ENCODE data around the gene CAMK2B.
"Not testable (repeated sequence)": the region's sequence is repeated elsewhere in the genome, so short reads cannot be mapped to it uniquely, and the experiment has no call there.

The CAMK2B gene

DNA sequence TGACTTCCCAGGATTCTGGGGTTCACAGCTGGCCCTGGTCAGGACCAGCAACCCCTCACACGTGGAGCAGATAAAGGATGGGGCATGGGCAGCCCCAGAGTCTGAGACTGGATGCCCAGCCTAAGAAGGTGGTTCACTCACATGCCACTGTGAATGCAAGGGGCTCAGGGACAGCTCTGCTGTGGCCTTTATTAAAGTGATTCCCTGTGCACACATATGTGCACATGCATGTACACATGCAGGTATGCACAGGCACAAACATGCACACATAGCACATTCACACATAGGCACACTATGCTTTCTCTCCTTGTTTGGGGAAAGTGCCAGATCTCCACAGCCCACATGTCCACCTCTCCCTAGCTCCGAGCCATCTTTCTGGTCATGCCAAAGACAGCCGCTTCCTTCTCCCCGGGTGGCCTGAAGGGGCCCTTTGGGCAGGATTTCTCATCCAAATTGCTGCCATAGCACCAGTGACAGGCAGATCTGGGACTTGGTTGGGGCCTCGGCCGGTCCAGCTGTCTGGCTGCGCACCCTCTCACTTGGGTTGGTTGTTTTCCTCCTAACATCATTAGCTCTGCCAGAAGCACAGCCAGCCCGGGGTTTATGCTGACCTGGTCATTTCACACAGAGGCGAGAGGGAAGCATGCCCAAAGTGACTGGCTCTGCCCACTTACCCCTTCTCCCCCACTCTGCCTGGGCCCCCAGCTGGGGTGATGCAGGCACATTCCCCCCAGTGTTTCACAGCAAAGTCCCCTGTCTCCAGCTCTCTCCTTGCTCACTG lies 137.6 kb downstream of the CAMK2B start:
- DNase-seq: no peak

DNA sequence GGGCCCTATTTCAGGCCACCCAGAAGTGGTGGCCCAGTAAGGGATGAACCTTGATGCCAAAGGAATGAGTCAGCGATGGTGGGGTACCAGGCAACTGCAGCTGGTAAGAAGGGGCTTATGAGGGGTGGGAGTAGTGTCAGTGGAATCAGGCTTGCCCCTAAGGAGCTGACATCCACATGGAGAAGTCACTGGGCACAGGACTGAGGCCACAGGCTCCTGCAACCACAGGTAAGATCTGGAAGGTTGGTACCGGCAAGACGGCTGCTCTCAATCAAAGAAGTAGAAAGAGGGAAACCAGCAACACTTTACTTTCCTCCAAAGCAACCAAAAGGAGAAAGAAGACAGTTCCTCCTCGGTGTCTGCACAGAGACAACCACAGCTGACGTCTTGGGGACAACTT lies 138.7 kb downstream of the CAMK2B start:
- DNase-seq: no peak

DNA sequence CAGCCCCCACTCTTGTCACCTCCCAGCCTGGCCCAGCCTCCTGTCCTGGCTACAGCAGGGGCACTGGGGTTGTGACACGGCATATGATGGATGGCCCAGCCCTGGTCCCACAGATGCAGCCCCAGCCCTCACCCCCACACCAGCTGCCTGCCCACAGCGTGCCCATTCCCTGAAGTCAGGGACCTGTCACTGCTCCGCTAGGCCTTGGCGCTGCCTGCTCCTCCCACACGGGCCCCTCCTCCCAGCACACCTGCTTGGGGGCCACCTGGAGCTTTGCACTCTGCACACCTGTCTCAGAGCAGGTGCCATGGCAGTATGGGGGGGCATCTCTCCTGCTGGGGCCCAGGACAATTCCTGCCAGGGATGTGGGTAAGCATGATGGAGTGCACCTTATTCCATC lies 139.7 kb downstream of the CAMK2B start:
- DNase-seq: no peak

DNA sequence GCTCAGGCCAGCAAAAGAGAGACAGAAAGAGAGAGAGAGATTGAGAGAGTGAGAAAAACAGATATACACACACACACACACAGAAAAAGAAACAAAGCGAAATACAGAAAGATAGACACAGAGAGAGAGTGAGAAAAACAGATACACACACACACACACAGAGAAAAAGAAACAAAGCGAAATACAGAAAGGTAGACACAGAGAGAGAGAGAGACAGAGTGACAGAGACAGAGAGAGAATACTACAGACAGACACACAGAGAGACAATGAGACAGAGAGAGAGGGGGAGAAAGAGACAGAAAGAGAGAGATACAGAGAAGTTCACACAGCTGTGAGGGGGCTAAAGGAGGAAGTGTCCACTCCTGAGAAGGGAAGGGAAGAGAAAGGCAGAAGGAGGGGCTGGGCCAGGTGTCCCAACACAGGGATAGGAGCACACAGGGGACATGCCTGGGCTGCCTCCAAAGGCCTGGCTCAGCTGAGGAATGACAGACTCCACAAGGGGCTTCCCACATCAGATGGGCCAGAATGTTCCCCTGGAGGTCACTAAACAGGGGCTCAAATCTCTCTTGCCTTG lies 140.4 kb downstream of the CAMK2B start:
- no peak for DNase-seq

DNA sequence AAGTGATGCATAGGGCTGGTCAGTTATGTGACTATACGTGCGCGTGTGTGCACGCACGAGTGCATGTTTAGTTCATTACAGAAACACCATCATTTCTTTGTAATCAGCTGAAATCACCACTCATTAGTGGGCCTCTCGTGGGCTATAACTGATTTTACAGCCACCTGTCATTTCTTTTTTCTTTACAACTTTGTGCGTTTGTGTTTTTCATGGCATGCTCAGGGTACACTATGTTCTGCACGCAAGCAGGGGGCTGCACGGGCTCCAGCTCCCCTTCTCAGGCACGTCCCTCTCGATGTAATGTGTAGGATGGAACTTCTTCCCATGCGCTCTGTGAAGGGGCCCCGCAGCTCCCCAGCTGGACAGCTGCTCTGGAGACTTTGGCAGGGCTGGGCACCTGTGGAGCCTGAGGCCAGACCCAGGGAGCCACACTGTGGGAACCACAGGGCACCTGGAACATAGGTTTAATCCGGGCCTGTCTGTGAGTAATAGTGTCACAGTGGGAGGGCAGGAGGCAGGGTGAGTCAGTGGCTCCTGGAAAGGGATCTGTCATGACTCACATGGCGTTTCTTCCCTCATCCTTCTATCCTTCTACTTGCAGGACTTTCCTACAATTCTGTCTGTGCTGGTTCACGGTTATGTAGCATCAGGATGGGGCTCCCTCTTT lies 141.1 kb downstream of the CAMK2B start:
- no peak for DNase-seq

DNA sequence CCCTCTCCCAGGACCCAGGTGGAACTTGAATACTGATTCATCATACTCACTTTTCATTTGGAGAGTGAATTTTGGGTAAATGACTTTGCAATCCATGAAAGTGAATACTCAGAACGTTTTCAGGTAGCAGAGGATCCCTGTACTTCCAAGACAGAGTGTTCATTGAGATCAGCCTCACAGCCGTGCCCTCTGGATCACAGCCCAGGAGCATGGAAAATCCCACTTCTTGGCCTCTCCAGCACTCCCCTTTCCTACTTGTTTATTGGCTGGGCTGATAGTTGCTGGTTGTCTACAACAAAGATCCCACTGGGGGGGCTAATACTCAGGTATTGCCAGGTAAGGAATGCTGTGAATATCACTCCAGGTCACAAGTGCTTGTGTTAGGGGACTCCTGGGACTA lies 142.0 kb downstream of the CAMK2B start:
- no peak for DNase-seq

DNA sequence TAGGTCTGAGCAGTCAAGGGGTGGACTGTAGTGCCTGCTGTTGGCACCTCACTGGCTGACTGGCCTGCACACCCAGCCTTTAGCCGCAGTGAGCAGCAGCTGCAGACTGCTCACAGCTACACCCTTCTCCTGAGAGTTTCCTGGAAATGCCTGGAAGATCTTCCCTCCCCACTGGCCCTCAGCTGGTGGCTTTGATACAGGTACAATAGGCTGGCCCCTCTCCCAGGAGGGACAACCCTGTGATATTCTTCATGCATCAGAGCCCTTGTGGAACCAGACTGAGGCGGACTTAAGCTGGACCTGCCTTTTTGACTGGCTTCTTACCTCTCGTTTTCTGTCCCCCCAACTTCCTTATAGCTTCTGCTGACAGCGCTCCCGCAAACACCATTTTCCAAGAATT lies 142.6 kb downstream of the CAMK2B start:
- DNase-seq: no peak

DNA sequence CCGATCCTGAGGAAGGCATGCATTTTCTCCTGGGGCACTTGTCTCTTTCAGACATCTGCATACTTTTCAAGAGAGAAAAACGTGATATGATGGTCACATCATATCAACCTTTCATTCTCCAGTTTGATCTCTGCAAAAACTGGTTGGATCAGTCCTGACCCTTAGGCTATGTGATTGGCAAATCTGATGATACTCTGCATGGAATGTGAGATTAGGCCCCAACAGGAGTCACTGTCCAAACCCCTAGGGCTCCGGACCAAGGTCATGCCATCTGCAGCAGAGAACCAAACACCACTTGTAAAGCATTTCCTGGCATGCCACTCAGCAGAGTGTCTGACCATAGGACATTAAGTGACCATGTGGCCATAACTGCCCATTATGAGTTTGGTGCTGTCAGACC lies 144.8 kb downstream of the CAMK2B start:
- no peak for DNase-seq

DNA sequence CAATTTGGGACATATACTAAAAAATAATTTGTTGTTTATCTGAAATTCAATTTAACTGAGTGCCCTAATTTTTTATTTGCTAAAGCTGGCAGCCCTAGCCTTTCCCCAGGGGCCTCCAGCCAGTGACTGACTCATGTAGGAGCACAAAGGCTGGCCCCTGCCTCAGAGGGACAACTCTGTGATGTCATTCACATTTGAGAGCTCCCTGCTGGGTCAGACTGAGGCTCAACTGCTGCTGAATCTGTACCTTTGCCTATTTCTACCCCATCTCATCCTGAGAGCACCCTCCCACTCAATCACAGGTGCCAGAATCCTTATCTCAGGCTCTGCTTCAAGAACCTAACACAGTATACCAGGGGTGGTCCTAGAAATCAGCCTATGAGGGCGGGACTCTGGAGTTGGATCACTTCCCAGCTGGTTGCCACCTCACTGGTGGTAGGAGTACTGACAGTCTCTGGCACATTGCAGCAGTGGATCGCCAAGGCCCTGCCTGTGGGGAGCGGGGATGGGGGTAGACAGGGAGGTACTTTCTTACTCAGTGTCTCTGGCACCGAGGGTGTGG lies 147.7 kb downstream of the CAMK2B start:
- peak; percentile 79 for DNase-seq

DNA sequence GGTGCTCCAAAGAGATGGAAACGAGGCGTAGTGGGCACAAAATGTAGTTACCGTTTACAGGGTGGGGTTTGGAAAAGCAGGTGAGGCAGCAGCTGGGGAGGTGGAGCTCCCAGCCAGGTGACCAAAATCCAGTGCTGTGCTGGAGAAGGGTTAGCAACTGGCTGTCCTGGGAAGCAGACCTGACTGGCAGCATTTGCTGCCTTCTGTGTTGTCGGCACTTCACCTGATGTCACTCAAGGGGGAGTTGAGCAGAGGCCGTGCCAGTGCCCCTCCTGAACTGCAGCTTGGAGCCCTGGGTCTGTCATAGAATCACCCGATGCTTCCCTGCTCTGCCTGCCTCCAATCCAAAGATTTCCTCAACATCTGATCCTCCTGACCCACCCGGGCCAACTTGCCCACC lies 148.9 kb downstream of the CAMK2B start:
- no peak for DNase-seq

DNA sequence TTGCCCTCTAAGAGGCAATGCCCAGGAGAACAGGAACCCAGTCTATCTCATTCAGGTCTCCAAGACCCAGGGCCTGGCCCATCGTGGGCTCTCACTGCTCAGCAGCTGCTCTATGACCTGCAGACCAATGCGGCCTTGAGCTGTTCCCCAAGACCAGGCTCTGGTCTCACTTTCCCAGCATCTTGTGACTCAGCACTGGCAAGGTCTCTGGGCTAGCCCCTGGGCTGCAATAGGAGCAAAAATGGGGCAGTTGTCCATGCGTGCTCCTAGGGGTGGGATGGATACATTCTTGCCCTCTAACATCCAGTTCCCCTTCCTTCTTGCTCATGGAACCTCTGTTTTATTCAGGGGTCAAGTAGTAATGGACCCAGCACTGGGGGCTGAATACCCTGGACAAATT lies 149.7 kb downstream of the CAMK2B start:
- no peak for DNase-seq

DNA sequence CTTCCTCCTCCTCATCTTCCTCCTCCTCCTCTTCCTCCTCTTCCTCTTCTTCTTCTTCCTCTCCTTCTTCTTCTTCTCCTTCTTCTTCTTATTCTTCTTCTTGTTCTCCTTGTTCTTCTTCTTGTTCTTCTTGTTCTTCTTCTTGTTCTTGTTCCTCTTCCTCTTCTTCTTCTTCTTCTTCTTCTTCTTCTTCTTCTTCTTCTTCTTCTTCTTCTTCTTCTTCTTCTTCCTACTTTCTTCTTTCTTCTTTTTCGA lies 150.8 kb downstream of the CAMK2B start:
- DNase-seq: not testable (repeated sequence)

DNA sequence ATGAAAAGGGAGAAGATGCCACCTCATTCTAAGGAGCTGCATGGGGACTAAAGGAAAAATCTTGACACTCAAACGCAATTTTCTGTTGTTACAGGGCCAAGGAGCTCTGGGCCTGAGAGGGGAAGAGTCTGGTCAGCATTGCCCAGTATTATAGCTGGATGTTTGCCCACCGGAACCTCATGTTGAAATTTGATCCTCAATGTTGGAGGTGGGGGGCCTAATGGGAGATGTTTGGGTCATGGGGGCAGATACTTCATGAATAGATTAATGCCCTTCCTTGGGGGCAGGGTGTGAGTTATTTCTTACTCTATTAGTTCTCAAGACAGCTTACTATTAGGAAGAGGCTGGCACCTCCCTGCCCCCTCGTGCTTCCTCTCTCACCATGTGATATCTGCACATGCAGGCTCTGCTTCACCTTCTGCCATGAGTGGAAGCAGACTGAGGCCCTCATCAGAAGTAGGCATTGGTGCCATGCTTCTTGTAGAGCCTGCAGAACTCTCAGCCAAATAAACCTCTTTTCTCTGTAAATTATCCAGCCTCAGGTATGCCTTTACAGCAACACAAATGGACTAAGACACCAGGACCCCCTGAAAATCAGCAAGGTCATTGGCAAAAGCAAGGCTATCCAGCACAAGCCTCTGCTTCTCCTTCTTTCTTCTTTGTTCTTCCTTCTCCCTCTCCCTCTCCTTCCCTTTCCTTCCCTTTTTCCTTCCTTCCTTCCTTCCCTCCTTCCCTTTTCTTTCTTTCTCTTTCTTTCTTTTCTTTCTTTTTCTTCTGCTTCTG lies 151.3 kb downstream of the CAMK2B start:
- no peak for DNase-seq

DNA sequence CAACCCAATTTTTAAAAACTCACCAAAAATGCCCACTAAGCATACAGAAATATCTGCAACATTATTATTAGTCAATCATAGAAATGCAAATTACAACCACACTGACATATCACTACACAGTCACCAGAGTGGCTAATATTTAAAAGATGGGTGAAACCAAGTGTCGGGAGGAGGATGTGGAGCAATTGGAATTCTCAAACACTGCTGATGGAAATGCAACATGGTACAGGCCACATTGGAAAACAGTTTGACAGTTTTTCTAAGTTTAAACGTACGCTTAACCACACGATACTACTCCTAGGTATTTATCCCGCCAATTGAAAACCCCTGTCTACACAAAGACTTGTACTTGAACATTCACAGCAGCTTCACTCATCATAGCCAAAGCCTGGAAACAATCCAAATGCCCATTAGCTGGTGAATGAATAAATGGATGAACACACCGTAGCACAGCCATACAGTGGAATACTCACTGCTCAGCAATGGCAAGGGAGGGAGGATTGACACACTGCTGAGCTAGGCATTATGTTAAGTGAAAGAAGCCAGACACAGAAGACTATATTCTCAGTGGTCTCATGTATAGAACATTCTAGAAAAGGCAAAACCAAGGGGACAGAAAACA lies 152.5 kb downstream of the CAMK2B start:
- DNase-seq: peak; percentile 100

DNA sequence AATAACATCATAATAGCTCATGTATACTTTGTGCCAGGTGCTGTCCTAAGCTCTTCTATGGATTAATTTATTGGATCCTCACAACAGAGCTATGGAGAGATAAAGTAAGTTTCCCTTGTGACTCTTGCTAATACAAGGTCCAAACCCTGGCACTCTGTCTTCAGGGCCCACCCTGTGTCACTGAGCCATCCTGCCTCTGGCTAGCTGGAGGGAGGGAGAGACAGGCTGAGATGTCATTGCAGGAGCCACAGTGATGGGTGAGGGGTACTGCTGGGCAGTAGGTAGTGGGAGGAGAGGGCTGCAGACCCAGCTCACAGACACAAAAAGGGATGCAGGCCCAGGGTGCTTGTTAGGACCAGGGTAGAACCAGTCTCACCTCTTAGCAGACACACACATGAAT lies 153.0 kb downstream of the CAMK2B start:
- DNase-seq: no peak

DNA sequence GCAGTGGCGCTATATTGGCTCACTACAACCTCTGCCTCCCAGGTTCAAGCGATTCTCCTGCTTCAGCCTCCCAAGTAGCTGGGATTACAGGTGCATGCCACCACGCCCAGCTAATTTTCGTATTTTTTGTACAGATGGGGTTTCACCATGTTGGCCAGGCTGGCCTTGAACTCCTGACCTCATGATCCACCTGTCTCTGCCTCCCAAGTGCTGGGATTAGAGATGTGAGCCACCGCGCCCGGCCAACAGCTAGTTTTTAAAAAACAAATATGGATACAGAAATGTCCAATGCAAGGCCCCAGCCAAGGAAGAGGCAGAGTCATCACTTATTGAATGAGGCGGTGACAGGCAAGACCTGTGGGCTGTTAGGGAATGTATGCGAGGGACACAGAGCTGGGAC lies 153.5 kb downstream of the CAMK2B start:
- DNase-seq: not testable (repeated sequence)

DNA sequence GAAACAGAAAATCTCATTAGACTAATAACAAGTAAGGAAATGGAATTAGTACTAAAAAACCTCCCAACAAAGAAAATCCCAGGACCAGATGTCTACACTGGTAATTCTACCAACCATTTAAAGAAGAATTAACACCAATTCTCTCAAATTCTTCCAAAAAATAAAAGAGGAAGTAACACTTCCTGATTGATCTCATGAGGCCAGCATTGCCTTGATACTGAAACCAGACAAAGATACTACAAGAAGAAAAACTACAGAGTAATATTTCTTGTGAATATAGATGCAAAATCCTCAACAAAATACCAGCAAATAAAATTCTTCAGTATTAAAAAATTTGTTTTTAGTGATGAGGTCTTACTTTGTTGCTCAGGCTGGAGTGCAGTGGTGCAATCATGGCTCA lies 157.5 kb downstream of the CAMK2B start:
- no peak for DNase-seq
